MCF 10A (cell line): Measurements from ENCODE around the gene AUTS2. TPM values are rescaled to one million over a fixed set of nuclear protein-coding genes. Genes with fewer than 3 reads are reported as not detected.

Experiments
- BruUV-seq: library from RNA; stranded (reverse); fragments of 400-500 nt; replicated peaks from 2 replicates; lab custom pipeline; 2021; lab: Mats Ljungman, UMichigan
- CTCF ChIA-PET: fragments of 300-600 bp; sonication (Branson Sonifier 250); formaldehyde crosslinking; extraction: SDS; loops from one replicate; lab custom pipeline; 2021; ENCODE audit warnings: antibody characterized with exemption, inconsistent platforms; lab: Yijun Ruan, JAX
- POLR2A ChIA-PET: fragments of 300-600, 350-650 bp; sonication (Branson Sonifier 250); formaldehyde crosslinking; extraction: SDS; loops from one replicate; lab custom pipeline; 2020; ENCODE audit warnings: antibody characterized with exemption, inconsistent platforms; lab: Yijun Ruan, JAX
- DNase-seq: peaks from one replicate; pipeline ENCODE4 v3.0.0-alpha.2; 2018; ENCODE audit not compliant: unreplicated experiment
- H3K27ac Mint-ChIP-seq: one replicate; pipeline ENCODE4 v1.8.0; 2022; ENCODE audit warnings: mild to moderate bottlenecking, low read depth, mixed read lengths; ENCODE audit not compliant: unreplicated experiment
- H3K27me3 Mint-ChIP-seq: one replicate; pipeline ENCODE4 v1.8.0; 2022; ENCODE audit warnings: mixed read lengths; ENCODE audit not compliant: insufficient read depth, unreplicated experiment
- H3K36me3 Mint-ChIP-seq: one replicate; pipeline ENCODE4 v1.8.0; 2022; ENCODE audit warnings: mild to moderate bottlenecking, moderate library complexity, mixed read lengths; ENCODE audit not compliant: insufficient read depth, unreplicated experiment
- H3K4me1 Mint-ChIP-seq: one replicate; pipeline ENCODE4 v1.8.0; 2022; ENCODE audit warnings: mixed read lengths; ENCODE audit not compliant: insufficient read depth, unreplicated experiment
- H3K4me3 Mint-ChIP-seq: one replicate; pipeline ENCODE4 v1.8.0; 2022; ENCODE audit warnings: mild to moderate bottlenecking, moderate library complexity, mixed read lengths; ENCODE audit not compliant: unreplicated experiment
- H3K9me3 Mint-ChIP-seq: one replicate; pipeline ENCODE4 v1.8.0; 2022; ENCODE audit warnings: mixed read lengths; ENCODE audit not compliant: unreplicated experiment
- intact Hi-C: fragments of 100-400 bp; cut with micrococcal nuclease; formaldehyde crosslinking; loops from 2 replicates; pipeline ENCODE4 v1.14.1; 2022
- total RNA-seq: library from RNA; stranded (reverse); gene quantifications from 2 replicates; pipeline ENCODE4 v1.2.3, GENCODE V29; 2022
- TF ChIP-seq, protein P1 (sequence below): fragments of 200-600 bp; IDR thresholded peaks from one replicate; pipeline ENCODE4 v1.8.0; 2022; ENCODE audit warnings: antibody characterized with exemption, mild to moderate bottlenecking; ENCODE audit not compliant: unreplicated experiment

Gene AUTS2
- total RNA-seq, 1 experiment from 2014 or later, result 1.3 TPM

DNA sequence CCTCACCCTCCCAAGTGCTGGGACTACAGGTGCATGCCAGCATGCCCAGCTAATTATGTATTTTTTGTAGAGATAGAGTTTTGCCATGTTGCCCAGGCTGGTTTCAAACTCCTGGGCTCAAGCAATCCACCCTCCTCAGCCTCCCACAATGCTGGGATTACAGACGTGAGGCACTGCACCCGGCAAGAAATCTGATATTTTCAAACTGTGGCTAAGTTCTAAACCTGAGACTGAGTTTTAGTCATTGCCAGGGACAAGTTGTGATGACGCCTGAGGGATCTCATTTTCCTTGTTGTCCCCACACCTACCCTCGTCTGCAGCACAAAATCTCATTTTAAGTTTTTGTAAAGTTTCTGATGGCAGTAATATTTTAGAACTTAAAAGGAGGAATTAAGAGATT lies 9.8 kb downstream of the AUTS2 start:
- no peaks in the 10 kb centered on the region for H3K4me1 Mint-ChIP-seq
- ChIA-PET POLR2A (no interaction called here), CTCF (no interaction called here)
- H3K4me3 Mint-ChIP-seq, result no peak overlapping the region
- intact Hi-C loops, result no loop called here
- H3K36me3 Mint-ChIP-seq, result no peaks in the 10 kb centered on the region
- H3K27ac Mint-ChIP-seq, result no peak overlapping the region
- H3K27me3 Mint-ChIP-seq, result no peaks in the 10 kb centered on the region
- TF ChIP-seq, protein P1, sequence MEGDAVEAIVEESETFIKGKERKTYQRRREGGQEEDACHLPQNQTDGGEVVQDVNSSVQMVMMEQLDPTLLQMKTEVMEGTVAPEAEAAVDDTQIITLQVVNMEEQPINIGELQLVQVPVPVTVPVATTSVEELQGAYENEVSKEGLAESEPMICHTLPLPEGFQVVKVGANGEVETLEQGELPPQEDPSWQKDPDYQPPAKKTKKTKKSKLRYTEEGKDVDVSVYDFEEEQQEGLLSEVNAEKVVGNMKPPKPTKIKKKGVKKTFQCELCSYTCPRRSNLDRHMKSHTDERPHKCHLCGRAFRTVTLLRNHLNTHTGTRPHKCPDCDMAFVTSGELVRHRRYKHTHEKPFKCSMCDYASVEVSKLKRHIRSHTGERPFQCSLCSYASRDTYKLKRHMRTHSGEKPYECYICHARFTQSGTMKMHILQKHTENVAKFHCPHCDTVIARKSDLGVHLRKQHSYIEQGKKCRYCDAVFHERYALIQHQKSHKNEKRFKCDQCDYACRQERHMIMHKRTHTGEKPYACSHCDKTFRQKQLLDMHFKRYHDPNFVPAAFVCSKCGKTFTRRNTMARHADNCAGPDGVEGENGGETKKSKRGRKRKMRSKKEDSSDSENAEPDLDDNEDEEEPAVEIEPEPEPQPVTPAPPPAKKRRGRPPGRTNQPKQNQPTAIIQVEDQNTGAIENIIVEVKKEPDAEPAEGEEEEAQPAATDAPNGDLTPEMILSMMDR, result no peak
- no TSS peak for BruUV-seq
- H3K9me3 Mint-ChIP-seq, result no peaks in the 10 kb centered on the region
- DNase-seq, result no peak

DNA sequence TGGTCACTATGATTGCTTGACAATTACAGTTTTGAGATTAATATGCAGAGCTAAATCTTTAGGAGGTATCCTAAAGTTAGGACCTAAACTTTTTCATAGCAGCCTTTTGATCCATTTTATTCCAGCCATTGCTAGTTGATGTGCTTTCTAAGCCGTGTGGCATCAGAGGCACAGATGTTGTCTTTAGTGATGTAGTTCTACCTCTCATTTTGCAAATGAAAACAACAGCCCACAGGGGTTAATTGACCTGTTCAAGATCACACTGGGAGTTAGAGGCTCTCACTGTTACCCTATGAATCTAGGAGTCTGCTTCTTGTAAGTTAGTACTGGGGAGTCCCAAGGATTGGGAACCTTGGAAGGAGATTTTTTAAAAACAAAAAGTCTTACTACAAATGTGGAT lies 10.6 kb downstream of the AUTS2 start:
- Mint-ChIP-seq H3K4me3 (no peak overlapping the region), H3K27me3 (no peaks in the 10 kb centered on the region), H3K9me3 (peaks cover 5% of the 10 kb centered on the region), H3K36me3 (no peaks in the 10 kb centered on the region), H3K27ac (no peak overlapping the region), H3K4me1 (no peaks in the 10 kb centered on the region)
- intact Hi-C loops, result no loop called here
- ChIA-PET POLR2A (no interaction called here), CTCF (no interaction called here)
- TF ChIP-seq, protein P1, result no peak
- BruUV-seq, result no TSS peak
- no peak for DNase-seq

DNA sequence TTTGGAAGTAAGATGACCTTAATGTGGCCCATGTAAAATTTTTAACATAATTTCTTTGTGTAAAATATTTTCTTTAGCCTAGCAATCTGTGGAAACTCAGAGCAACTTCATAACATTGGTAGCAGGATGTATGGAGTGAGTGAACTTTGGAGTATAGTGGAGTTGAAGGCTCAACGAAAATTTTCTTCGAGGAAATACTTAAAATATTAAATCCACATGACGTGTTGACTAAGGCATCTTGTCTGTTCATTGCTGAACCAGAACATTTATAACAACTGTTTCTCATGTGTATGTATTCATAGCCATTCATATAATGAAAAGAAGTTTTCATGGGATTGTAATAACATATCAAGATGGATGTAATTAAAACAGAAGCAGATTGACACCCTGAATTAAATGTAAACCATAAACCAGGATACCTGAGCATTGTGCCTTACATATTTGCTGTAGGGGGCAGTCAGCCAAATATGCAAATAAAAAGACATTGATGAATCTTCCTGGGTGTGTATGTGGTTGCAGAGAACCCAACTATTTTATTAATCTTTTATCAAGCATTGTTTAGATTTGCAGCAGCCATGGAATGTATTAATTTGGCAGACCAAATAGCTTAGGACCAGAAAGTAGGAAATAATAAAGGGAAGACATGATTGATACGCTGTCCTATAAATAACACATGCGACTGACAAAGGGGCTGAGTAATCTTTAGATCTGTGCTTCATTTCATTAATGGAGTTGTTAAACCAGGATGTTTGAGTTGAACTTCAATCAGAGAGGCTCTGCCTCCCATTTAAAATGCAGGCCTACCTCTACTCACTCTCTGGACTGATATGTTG lies 11.5 kb downstream of the AUTS2 start:
- no peaks in the 10 kb centered on the region for H3K27me3 Mint-ChIP-seq
- H3K9me3 Mint-ChIP-seq, result peaks cover 11% of the 10 kb centered on the region
- no peak overlapping the region for H3K4me3 Mint-ChIP-seq
- TF ChIP-seq, protein P1, result no peak
- no peaks in the 10 kb centered on the region for H3K4me1 Mint-ChIP-seq
- DNase-seq, result no peak
- intact Hi-C loops, result no loop called here
- no TSS peak for BruUV-seq
- H3K27ac Mint-ChIP-seq, result no peak overlapping the region
- no peaks in the 10 kb centered on the region for H3K36me3 Mint-ChIP-seq
- CTCF ChIA-PET, result no interaction called here
- POLR2A ChIA-PET, result no interaction called here

DNA sequence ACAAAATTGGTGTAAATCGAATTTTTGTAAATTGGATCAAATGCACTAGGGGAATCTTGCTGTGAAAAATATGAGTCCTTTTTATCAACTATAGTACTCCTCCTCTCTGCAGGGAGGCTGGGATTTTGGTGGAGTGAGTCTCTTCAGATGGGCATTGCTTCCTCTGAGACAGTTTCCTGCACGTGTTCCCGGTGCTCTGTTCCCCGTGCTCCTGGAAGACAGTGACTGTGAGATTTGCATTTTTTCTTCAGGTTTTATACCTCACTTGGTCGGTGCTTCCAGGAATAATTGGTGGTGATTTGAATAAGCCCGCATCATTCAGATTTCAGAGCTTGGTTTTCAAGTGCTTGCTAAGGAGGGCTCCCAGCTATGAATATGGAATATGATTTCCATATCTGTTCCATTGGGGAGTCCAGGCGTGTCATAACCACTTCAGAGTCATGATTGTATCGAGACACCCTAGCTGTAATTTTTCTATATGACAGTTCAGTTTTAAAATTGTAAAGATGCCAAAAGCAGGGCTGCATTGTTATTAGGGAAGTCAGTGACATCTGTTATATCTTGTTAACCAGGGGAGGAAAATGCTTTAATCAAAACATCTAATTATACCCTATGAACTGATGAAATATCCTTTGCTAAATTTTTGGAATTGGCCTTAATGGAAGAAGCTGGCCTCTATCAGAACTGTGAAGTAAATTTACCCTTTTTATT lies 12.3 kb downstream of the AUTS2 start:
- no peak for DNase-seq
- BruUV-seq, result no TSS peak
- intact Hi-C loops, result no loop called here
- H3K27me3 Mint-ChIP-seq, result no peaks in the 10 kb centered on the region
- no peak overlapping the region for H3K4me3 Mint-ChIP-seq
- ChIA-PET POLR2A (no interaction called here), CTCF (interaction anchor here (0.8 kb wide), 1 partner anchor 1088 kb away, joined by 3 read pairs; no protein-coding TSS in a partner anchor)
- H3K27ac Mint-ChIP-seq, result no peak overlapping the region
- peaks cover 11% of the 10 kb centered on the region for H3K9me3 Mint-ChIP-seq
- TF ChIP-seq, protein P1, result no peak
- H3K36me3 Mint-ChIP-seq, result no peaks in the 10 kb centered on the region
- H3K4me1 Mint-ChIP-seq, result no peaks in the 10 kb centered on the region
